Kidney epithelial cell (primary cell): ENCODE measurements around the gene GSE1. TPM values are rescaled to one million over a fixed set of nuclear protein-coding genes. Genes with fewer than 3 reads are reported as not detected.

ENCODE experiments used
- DNase-seq: peaks from one replicate; pipeline ENCODE4 v3.0.0-alpha.2; 2010; ENCODE audit warnings: low read depth
- H3K27me3 ChIP-seq: 2 replicates; pipeline ENCODE4 v1.6.0; 2011; ENCODE audit warnings: low read length; ENCODE audit not compliant: control insufficient read depth, insufficient read depth
- H3K36me3 ChIP-seq: 2 replicates; pipeline ENCODE4 v1.5.1; 2011; ENCODE audit warnings: low read length; ENCODE audit not compliant: control insufficient read depth, insufficient read depth
- H3K4me3 ChIP-seq: 2 replicates; pipeline ENCODE4 v1.5.1; 2011; ENCODE audit warnings: low read depth, mild to moderate bottlenecking, control low read depth, low read length
- total RNA-seq: library from RNA; depleted of rRNA; stranded (reverse); fragments of >200 nt; gene quantifications from 2 replicates; pipeline ENCODE4 v1.2.3, GENCODE V29; 2015
- TF ChIP-seq, protein P1 (sequence below): IDR thresholded peaks from 2 replicates; pipeline ENCODE4 v1.5.1; 2011; ENCODE audit warnings: mild to moderate bottlenecking, moderate library complexity, low read length, control low read depth, inconsistent platforms; ENCODE audit not compliant: insufficient read depth, poor library complexity, severe bottlenecking

The GSE1 gene
- total RNA-seq, 1 donor from 2014 or later = 25.7 TPM

GRCh38 chr16:85573045-85573695, 40.0 kb upstream of the GSE1 start:
- Histone ChIP-seq H3K36me3 (no peaks in the 10 kb centered on the region), H3K4me3 (no peak overlapping the region), H3K27me3 (peaks cover 2% of the 10 kb centered on the region)
- TF ChIP-seq, protein P1, sequence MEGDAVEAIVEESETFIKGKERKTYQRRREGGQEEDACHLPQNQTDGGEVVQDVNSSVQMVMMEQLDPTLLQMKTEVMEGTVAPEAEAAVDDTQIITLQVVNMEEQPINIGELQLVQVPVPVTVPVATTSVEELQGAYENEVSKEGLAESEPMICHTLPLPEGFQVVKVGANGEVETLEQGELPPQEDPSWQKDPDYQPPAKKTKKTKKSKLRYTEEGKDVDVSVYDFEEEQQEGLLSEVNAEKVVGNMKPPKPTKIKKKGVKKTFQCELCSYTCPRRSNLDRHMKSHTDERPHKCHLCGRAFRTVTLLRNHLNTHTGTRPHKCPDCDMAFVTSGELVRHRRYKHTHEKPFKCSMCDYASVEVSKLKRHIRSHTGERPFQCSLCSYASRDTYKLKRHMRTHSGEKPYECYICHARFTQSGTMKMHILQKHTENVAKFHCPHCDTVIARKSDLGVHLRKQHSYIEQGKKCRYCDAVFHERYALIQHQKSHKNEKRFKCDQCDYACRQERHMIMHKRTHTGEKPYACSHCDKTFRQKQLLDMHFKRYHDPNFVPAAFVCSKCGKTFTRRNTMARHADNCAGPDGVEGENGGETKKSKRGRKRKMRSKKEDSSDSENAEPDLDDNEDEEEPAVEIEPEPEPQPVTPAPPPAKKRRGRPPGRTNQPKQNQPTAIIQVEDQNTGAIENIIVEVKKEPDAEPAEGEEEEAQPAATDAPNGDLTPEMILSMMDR = no peak
- DNase-seq = no peak

GRCh38 chr16:85573696-85574641, 39.2 kb upstream of the GSE1 start:
- TF ChIP-seq, protein P1 = no peak
- no peak for DNase-seq
- H3K27me3 ChIP-seq = peaks cover 2% of the 10 kb centered on the region
- H3K36me3 ChIP-seq = no peaks in the 10 kb centered on the region
- H3K4me3 ChIP-seq = no peak overlapping the region

GRCh38 chr16:85574672-85575475, 38.2 kb upstream of the GSE1 start:
- TF ChIP-seq, protein P1 = no peak
- Histone ChIP-seq H3K4me3 (no peak overlapping the region), H3K27me3 (peaks cover 2% of the 10 kb centered on the region), H3K36me3 (no peaks in the 10 kb centered on the region)
- DNase-seq = no peak

GRCh38 chr16:85575920-85576319, 37.2 kb upstream of the GSE1 start:
- Histone ChIP-seq H3K27me3 (peaks cover 2% of the 10 kb centered on the region), H3K36me3 (no peaks in the 10 kb centered on the region), H3K4me3 (no peak overlapping the region)
- TF ChIP-seq, protein P1 = no peak
- no peak for DNase-seq

DNA sequence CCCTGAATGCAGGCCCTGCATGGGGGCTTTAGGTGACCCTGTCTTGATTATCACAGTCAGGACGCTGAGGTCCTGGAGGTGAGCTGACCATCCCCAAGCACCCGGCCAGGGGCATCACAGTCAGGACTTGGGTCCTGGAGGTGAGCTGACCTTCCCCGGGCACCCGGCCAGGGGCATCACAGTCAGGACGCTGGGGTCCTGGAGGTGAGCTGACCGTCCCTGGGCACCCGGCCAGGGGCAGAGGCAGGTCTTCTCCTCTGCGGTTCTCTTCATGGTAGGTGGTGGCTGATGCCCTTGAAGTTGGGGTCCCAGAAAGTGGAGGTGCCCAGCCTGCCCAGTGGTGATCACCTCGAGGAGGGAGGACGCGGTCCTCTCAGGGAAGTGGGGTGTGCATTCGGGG, 36.2 kb upstream of the GSE1 start:
- Histone ChIP-seq H3K4me3 (no peak overlapping the region), H3K36me3 (no peaks in the 10 kb centered on the region), H3K27me3 (peaks cover 2% of the 10 kb centered on the region)
- no peak for DNase-seq
- TF ChIP-seq, protein P1 = no peak
